ENCODE results near the gene DNAH8. TPM values are rescaled to one million over a fixed set of nuclear protein-coding genes. Genes with fewer than 3 reads are reported as not detected.
A peak's percentile ranks its signal among the peaks of the same experiment; 100 is the strongest.

Gene DNAH8, protein sequence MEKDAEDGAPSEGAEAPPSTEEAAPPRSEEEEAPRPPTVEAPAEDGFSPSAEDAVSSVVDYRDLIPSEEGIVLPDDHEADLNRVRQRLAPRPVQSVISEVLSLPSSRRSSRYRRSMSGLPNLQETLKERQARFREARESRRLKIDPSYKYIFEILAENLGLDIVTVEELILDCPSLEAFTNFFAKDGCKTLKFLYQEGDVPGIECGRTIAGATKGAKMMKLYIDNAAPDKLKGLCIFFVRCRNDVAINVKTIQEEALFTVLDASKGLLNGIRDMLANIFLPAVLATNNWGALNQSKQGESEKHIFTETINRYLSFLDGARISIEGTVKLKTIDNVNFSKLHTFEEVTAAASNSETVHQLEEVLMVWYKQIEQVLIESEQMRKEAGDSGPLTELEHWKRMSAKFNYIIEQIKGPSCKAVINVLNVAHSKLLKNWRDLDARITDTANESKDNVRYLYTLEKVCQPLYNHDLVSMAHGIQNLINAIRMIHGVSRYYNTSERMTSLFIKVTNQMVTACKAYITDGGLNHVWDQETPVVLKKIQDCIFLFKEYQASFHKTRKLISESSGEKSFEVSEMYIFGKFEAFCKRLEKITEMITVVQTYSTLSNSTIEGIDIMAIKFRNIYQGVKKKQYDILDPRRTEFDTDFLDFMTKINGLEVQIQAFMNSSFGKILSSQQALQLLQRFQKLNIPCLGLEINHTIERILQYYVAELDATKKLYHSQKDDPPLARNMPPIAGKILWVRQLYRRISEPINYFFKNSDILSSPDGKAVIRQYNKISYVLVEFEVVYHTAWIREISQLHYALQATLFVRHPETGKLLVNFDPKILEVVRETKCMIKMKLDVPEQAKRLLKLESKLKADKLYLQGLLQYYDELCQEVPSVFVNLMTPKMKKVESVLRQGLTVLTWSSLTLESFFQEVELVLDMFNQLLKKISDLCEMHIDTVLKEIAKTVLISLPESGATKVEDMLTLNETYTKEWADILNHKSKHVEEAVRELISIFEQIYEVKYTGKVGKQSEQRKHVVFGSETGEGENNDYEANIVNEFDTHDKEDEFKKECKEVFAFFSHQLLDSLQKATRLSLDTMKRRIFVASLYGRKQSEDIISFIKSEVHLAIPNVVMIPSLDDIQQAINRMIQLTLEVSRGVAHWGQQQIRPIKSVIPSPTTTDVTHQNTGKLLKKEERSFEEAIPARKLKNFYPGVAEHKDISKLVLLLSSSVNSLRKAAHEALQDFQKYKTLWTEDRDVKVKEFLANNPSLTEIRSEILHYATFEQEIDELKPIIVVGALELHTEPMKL (N-terminal part only)
- polyA plus RNA-seq (2012; ENCODE audit: missing spikeins) = 1.5 TPM

DNA sequence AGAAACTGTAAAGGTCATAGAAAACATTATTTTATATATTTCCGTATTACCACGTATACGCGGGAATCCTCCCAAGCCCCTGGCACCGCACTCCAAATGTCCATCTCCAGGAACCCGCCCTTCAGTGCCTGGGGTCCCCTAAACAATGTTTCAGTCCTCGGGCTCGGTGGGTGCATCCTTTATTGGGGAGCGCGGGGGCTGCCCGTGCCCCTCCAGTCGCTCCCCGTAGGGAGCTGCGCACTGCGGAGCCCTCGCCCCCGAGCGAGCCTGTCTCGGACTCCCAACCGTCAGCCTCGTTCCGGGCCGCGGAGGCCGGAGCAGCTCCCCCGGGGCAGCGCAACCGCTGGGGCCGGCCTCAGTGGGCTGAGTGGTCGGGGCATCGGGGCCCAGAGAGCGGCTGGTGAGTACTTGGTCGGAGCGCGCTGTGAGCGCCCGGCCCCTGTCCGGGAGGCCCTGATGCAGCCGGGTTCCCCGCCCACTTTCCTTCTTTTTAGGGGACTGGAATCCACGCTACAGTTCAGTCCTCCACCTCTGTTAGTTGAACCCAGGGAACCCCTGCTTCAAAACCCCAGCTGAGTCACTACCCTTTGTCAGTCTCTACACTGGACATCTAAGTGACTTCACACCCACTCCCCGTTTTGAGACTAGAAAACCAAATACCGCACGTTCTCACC, at the start of gene DNAH8:
TSS of gene DNAH8 (plus strand) at position 296 of the 674 bp plus-strand sequence. CDS start 7,499 bp downstream, outside the sequence.
- no peak for TF ChIP-seq POLR2AphosphoS5 (IDR thresholded peaks at IDR 0.05; ENCODE audit: low read depth, low read length)
- no peak for TF ChIP-seq TAF1 (IDR thresholded peaks at IDR 0.05; ENCODE audit: borderline replicate concordance, low read depth, low read length)
- TF ChIP-seq POLR2A (IDR thresholded peaks at IDR 0.05; ENCODE audit: low read depth, low read length) = no peak
- DNase-seq (ENCODE audit: insufficient read length) (peak; percentile 23), FAIRE-seq (no peak)

DNA sequence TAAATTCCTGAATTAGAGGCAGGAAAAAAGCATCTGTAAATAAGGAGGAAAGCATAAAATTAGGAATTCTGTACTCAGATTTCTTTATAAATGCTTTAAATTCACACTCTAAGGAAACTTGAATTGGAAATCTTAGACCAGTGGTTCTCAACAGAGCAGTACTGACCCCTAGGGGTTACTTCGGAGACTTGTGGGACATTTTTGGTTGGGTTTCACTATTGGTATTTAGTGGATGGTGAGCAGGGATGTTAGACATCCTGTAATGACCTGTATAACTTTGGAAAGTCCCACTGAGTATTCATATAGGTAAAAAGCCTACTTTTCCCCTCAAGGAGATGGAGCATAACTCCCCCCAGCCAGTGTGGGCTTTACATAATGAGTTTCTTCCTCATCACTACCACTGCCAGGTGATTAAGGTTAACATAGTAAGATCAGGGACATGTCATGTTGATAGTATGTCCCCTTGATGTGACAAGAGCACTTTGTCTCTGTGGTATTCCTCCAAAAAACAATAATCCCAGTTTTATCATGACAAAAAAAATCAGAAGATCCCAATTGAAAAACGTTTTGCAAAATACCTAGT, 43.1 kb upstream of the DNAH8 start:
- peak; percentile 78 for FAIRE-seq
- peak; percentile 28 for DNase-seq (ENCODE audit: insufficient read length)
- TF ChIP-seq TAF1 (IDR thresholded peaks at IDR 0.05; ENCODE audit: borderline replicate concordance, low read depth, low read length) = no peak
- TF ChIP-seq POLR2A (IDR thresholded peaks at IDR 0.05; ENCODE audit: low read depth, low read length) = no peak
- TF ChIP-seq POLR2AphosphoS5 (IDR thresholded peaks at IDR 0.05; ENCODE audit: low read depth, low read length) = no peak

DNA sequence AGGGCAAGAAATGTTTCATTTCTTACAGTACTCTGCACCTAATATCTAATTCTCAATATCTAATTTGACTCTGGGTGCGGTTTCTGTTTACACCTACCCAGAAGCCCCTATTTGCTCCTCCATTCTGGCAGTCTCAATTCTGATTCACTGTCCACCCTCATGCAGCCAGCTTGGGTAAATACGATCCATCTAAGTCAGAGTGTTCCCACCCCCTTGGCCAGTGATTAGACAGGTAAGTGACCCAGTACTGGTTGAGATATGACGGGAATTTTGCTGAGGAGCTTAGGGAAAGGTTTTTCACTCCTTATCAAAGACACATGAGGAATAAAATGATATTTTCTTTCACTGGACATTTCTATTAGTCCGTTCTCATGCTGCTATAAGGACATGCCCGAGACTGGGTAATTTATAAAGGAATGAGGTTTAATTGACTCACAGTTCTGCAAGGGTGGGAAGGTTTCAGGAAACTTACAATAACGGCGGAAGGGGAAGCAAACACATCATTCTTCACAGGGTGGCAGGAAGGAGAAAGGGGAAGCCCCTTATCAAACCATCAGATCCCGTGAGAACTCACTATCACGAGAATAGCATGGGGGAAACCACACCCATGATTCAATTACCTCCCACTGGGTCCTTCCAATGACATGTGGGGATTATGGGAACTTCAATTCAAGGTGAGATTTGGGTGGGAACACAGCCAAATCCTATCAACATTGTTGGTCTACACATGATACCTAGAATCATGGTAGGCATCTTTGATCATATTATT, 41.5 kb upstream of the DNAH8 start:
- DNase-seq (ENCODE audit: insufficient read length) (no peak), FAIRE-seq (peak; percentile 86)
- TF ChIP-seq POLR2AphosphoS5 (IDR thresholded peaks at IDR 0.05; ENCODE audit: low read depth, low read length) = no peak
- TF ChIP-seq TAF1 (IDR thresholded peaks at IDR 0.05; ENCODE audit: borderline replicate concordance, low read depth, low read length) = no peak
- no peak for TF ChIP-seq POLR2A (IDR thresholded peaks at IDR 0.05; ENCODE audit: low read depth, low read length)

DNA sequence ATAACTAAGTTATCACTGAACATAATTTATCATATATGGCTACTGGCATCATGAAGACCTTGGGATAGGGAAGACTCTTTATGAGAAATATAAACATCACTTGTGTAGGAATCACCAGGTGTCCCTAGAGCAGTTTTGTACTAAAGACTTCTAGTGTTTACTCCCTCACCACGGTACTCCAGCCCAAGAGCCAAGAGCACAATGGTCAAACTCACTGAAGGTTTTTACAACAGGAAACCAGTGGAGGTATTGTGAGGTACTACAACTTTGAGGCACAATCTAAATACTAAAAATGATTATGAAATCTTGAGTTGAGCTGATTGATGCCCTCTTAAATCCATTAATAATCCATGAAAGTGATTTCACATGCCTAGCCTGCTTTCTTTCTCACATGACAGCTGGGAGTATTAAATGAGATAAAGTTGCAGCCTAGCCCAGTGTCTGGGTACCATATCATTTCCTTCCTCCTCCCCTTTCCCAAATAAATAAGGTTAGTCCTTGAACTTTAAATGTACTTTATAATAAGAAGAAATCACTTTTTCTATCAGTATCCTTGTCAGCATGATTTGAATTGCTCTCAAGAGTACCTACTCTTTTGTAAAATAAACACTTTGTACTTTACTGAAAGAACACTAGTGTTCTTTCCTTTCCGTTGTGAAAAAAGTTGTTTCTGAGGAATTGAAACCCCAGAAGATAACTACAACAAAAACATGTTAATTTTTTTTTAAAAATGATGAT, 38.7 kb upstream of the DNAH8 start:
- peak; percentile 73 for FAIRE-seq
- DNase-seq (ENCODE audit: insufficient read length) = no peak
- TF ChIP-seq POLR2AphosphoS5 (IDR thresholded peaks at IDR 0.05; ENCODE audit: low read depth, low read length) = no peak
- no peak for TF ChIP-seq TAF1 (IDR thresholded peaks at IDR 0.05; ENCODE audit: borderline replicate concordance, low read depth, low read length)
- no peak for TF ChIP-seq POLR2A (IDR thresholded peaks at IDR 0.05; ENCODE audit: low read depth, low read length)

DNA sequence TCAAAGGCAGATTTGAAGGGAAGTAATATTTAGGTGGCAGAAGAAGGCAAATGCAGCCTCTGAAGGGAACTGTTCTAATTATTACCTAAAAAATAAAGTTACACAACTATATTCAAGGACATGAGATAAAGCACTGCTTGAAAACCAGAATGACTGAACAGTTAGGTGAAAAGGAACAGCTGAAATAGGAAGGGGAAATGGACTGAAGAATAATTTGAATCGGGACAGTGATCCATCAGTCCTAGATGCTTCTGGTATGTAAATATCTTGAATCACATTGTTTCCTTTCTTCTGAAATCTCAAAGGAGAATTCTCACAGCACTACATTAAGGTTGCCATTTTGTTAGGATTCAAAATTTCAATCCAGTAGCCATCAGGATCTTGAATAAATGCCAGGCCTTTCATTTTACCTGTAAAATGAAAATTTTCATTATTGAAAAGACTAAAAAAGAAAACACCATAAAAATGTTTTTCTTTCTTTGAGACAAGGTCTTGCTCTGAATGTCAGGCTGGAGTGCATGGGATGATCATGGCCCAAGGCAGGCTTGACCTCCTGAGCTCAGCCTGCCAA, 38.1 kb upstream of the DNAH8 start:
- TF ChIP-seq TAF1 (IDR thresholded peaks at IDR 0.05; ENCODE audit: borderline replicate concordance, low read depth, low read length) (no peak), POLR2A (IDR thresholded peaks at IDR 0.05; ENCODE audit: low read depth, low read length) (no peak), POLR2AphosphoS5 (IDR thresholded peaks at IDR 0.05; ENCODE audit: low read depth, low read length) (no peak)
- peak; percentile 56 for FAIRE-seq
- DNase-seq (ENCODE audit: insufficient read length) = no peak

DNA sequence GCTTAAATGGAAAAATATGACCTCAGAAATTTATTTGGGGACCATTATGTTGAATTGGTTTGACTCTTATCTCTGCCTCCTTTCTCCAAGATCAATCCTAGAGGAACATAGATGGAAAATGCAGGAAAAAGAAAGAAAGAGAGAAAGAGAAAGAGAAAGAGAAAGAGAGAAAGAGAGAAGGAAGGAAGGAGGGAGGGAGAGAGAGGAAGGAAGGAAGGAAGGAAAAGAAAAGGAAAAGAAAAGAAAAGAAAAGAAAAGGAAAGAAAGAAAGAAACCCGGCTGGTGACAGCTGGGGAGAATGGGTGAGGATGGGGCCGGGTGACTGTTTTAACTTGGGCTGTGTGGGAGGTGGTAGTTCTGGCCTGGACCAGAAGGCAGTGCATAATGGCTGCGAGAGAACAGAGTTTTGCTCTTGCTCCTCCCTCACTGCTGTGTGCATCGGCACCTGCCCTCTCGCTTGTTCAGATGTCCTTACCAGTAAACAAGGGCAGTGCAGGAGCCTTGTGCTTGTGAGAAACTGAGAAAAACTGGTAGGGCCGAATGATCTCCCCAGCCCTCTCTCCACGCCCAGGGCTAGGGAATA, 36.8 kb upstream of the DNAH8 start:
- DNase-seq (ENCODE audit: insufficient read length) (no peak), FAIRE-seq (no peak)
- TF ChIP-seq POLR2A (IDR thresholded peaks at IDR 0.05; ENCODE audit: low read depth, low read length) (no peak), POLR2AphosphoS5 (IDR thresholded peaks at IDR 0.05; ENCODE audit: low read depth, low read length) (no peak), TAF1 (IDR thresholded peaks at IDR 0.05; ENCODE audit: borderline replicate concordance, low read depth, low read length) (no peak)

DNA sequence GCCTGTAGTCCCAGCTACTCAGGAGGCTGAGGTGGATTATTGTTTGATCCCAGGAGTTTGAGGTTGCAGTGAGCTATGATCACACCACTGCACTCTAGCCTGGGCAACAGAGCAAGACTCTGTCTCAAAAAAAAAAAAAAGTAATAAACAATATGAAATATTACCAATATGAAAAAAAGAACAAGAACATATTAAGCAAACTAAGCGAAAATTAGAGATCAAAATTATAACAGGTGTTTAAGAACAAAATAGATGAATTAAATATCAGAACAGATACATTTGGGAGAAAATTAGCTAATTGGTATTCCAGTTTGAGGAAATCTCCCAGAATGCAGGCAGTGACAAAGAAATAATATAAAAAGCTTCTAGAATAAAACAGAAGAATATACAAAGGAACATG, 35.4 kb upstream of the DNAH8 start:
- no peak for TF ChIP-seq POLR2A (IDR thresholded peaks at IDR 0.05; ENCODE audit: low read depth, low read length)
- no peak for TF ChIP-seq POLR2AphosphoS5 (IDR thresholded peaks at IDR 0.05; ENCODE audit: low read depth, low read length)
- no peak for TF ChIP-seq TAF1 (IDR thresholded peaks at IDR 0.05; ENCODE audit: borderline replicate concordance, low read depth, low read length)
- FAIRE-seq = no peak
- no peak for DNase-seq (ENCODE audit: insufficient read length)

DNA sequence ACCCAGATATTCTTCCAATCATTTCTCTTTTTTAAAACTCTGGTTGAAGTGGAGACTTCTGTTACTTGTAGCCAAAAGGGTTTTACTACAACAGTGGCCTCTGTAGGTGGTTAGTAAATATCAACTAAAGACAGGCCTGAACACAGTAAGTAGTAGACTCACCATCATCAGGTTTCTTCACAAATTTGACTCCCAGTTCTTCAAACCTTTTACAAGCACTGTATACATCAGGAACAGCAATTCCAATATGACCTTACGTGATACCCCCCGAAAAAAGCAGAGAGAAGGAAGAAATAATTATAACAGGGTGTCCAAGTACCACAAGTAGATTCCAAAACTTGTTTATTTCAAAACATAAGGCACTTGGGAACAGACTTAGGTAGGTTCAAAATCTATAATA, 33.3 kb upstream of the DNAH8 start:
- FAIRE-seq = no peak

More for the DNA sequence above, 33.3 kb upstream of the DNAH8 start:
- DNase-seq (ENCODE audit: insufficient read length) = no peak
- TF ChIP-seq POLR2AphosphoS5 (IDR thresholded peaks at IDR 0.05; ENCODE audit: low read depth, low read length) (no peak), POLR2A (IDR thresholded peaks at IDR 0.05; ENCODE audit: low read depth, low read length) (no peak), TAF1 (IDR thresholded peaks at IDR 0.05; ENCODE audit: borderline replicate concordance, low read depth, low read length) (no peak)

All from GM12892 (cell line).